HPDE6-E6E7 (cell line): Measurements from ENCODE around the gene HOXD4.

Experiments
- DNase-seq: peaks from one replicate; pipeline ENCODE4 v3.0.0; 2011; ENCODE audit warnings: missing footprints; ENCODE audit errors: extremely low spot score

The HOXD4 gene

GRCh38 chr2:176187899-176188773, 36.8 kb downstream of the HOXD4 start, which contains the start of gene HOXD1:
Gene HOXD1 (plus strand): TSS chr2:176188668. CDS start chr2:176188802, 134 bp downstream.
- no peak for DNase-seq

GRCh38 chr2:176188774-176189680, 37.7 kb downstream of the HOXD4 start:
- DNase-seq = no peak

- DNase-seq = no peak
Measured at GRCh38 chr2:176189681-176190641, 38.6 kb downstream of the HOXD4 start.

GRCh38 chr2:176192351-176192750, 41.0 kb downstream of the HOXD4 start:
- no peak for DNase-seq

- no peak for DNase-seq
Measured at GRCh38 chr2:176193048-176193447, 41.7 kb downstream of the HOXD4 start.

- DNase-seq = no peak
Measured at GRCh38 chr2:176199902-176200301, 48.6 kb downstream of the HOXD4 start.

- no peak for DNase-seq
Measured at GRCh38 chr2:176200971-176201370, 49.6 kb downstream of the HOXD4 start.

GRCh38 chr2:176202491-176202890, 51.1 kb downstream of the HOXD4 start:
- DNase-seq = no peak
